Left lung (tissue), 10 donors: Measurements from ENCODE around the gene PGLYRP2. TPM values are rescaled to one million over a fixed set of nuclear protein-coding genes. Genes with fewer than 3 reads are reported as not detected.
"Not testable (repeated sequence)": the region's sequence is repeated elsewhere in the genome, so short reads cannot be mapped to it uniquely, and the experiment has no call there.

Experiments
- ATAC-seq: fragments of 200-7000 bp; cut with Tn5 transposase; one replicate; pipeline ENCODE4 v1.9.1; 2020; ENCODE audit warnings: moderate library complexity
- DNase-seq, 4 donors: peaks; one replicate each; pipeline ENCODE4 v3.0.0-alpha.2; 2013 to 2020
- H3K27ac ChIP-seq, 2 donors: fragments of 200-600 bp; sonication (generic) in 1 of 2; one replicate each; pipeline versions ENCODE4 v1.5.0 to v1.8.0; 2020 to 2021
- H3K27me3 ChIP-seq, 2 donors: fragments of 200-600 bp; sonication (generic) in 1 of 2; one replicate each; pipeline versions ENCODE4 v1.5.0 to v1.8.0; 2020 to 2021
- H3K36me3 ChIP-seq, 2 donors: fragments of 200-600 bp; sonication (generic) in 1 of 2; one replicate each; pipeline versions ENCODE4 v1.5.0 to v1.8.0; 2020 to 2021
- H3K4me1 ChIP-seq, 2 donors: fragments of 200-600 bp; one replicate each; pipeline ENCODE4 v1.8.0; 2021
- H3K4me3 ChIP-seq, 2 donors: fragments of 200-600 bp; sonication (generic) in 1 of 2; one replicate each; pipeline versions ENCODE4 v1.5.0 to v1.8.0; 2020 to 2021; ENCODE audit warnings: mild to moderate bottlenecking in 1 of 2
- H3K9me3 ChIP-seq, 2 donors: fragments of 200-600 bp; sonication (generic) in 1 of 2; one replicate each; pipeline versions ENCODE4 v1.5.0 to v1.8.0; 2020 to 2021
- intact Hi-C, 2 donors: fragments of 100-400 bp; cut with DNase I; formaldehyde crosslinking; loops; one replicate each; pipeline versions ENCODE4 v1.11.2 to v1.14.2; 2022
- polyA plus RNA-seq, 6 donors: library from polyadenylated mRNA; unstranded; fragments of 120-200 nt; gene quantifications; one replicate each; pipeline ENCODE4 v1.2.1, GENCODE V29; 2013; ENCODE audit not compliant: insufficient read length in 6 of 6
- total RNA-seq, 2 donors: library from RNA; stranded (reverse); fragmentation: NEBNext Ultra II Directional; extraction: Animal tissue kit (Norgen Biotek cat#: 25700); gene quantifications; one replicate each; pipeline ENCODE4 v1.2.1, GENCODE V29; 2021
- TF ChIP-seq, protein P1 (sequence below), 2 donors: fragments of 200-600 bp; sonication (generic) in 1 of 2; IDR thresholded peaks; one replicate each; pipeline versions ENCODE4 v1.5.0 to v1.8.0; 2021; ENCODE audit warnings: antibody characterized with exemption in 2 of 2
- donor health status: DM: no; HTN: yes; CAD: no.
- donor health status: DM: no; HTN: no; CAD: no.

Gene PGLYRP2
- total and polyA plus RNA-seq, 8 donors: not detected

- H3K36me3 ChIP-seq: no peaks in the 10 kb centered on the region
- peaks cover 0 to 23% of the 10 kb centered on the region in 2 donors for H3K27me3 ChIP-seq
- ATAC-seq (no peak), DNase-seq (no peak)
- no peak overlapping the region for H3K27ac ChIP-seq
- H3K9me3 ChIP-seq: peaks cover 0 to 18% of the 10 kb centered on the region in 2 donors
- intact Hi-C loops: no loop called here
- TF ChIP-seq, protein P1, sequence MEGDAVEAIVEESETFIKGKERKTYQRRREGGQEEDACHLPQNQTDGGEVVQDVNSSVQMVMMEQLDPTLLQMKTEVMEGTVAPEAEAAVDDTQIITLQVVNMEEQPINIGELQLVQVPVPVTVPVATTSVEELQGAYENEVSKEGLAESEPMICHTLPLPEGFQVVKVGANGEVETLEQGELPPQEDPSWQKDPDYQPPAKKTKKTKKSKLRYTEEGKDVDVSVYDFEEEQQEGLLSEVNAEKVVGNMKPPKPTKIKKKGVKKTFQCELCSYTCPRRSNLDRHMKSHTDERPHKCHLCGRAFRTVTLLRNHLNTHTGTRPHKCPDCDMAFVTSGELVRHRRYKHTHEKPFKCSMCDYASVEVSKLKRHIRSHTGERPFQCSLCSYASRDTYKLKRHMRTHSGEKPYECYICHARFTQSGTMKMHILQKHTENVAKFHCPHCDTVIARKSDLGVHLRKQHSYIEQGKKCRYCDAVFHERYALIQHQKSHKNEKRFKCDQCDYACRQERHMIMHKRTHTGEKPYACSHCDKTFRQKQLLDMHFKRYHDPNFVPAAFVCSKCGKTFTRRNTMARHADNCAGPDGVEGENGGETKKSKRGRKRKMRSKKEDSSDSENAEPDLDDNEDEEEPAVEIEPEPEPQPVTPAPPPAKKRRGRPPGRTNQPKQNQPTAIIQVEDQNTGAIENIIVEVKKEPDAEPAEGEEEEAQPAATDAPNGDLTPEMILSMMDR (IDR thresholded peaks at IDR 0.05): no peak
- no peak overlapping the region for H3K4me3 ChIP-seq
- H3K4me1 ChIP-seq: peaks cover 0 to 8% of the 10 kb centered on the region in 2 donors
Observed at GRCh38 chr19:15519433-15519976, 40.2 kb upstream of the PGLYRP2 start.

DNA sequence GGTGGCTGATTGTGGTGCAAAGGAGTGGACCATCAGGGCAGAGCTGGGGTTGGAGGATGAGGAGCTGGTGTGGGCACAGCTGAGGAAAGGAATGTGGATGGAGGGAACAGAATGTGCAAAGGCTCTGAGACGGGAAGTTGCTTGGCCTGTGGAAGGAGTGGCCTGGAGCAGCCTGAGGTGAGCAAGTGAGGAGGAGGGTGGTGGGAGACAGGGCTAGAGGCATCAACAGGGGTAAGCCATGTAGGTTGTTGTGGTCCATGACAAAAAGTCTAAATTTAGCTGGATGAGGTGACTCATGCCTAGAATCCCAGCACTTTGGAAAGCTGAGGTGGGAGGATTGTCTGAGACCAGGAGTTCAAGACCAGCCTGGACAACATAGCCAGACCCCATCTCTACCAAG lies 38.5 kb upstream of the PGLYRP2 start:
- TF ChIP-seq, protein P1 (IDR thresholded peaks at IDR 0.05): no peak
- intact Hi-C loops: no loop called here
- no peak for ATAC-seq

DNA sequence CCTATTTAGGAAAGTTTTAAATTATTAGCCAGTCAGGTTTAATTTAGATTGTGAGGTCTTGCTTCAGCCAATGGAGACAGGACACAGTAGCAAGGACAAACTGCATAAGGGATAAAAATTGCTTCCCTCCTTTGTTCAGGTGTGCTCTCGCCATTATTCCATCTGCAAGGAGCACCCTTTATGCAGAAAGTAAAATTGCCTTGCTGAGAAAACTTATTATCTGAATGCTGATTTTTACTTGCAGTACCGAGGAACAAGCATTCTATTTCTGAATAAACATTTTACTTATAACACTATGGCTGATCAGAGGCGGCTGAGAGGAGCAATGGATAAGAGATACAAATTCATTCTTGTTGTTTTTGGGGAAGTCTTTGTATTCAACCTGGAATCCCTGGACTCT lies 37.1 kb upstream of the PGLYRP2 start:
- Histone ChIP-seq H3K27me3 (peaks cover 0 to 24% of the 10 kb centered on the region in 2 donors), H3K36me3 (no peaks in the 10 kb centered on the region), H3K4me1 (peaks cover 0 to 8% of the 10 kb centered on the region in 2 donors), H3K4me3 (no peak overlapping the region), H3K9me3 (peaks cover 0 to 18% of the 10 kb centered on the region in 2 donors), H3K27ac (no peak overlapping the region)
- intact Hi-C loops: no loop called here
- no peak for ATAC-seq
- DNase-seq: no peak
- TF ChIP-seq, protein P1 (IDR thresholded peaks at IDR 0.05): no peak

More for the DNA sequence above, 38.5 kb upstream of the PGLYRP2 start:
- Histone ChIP-seq H3K27me3 (peaks cover 0 to 18% of the 10 kb centered on the region in 2 donors), H3K4me1 (peaks cover 0 to 8% of the 10 kb centered on the region in 2 donors), H3K27ac (no peak overlapping the region), H3K9me3 (peaks cover 0 to 18% of the 10 kb centered on the region in 2 donors), H3K4me3 (no peak overlapping the region), H3K36me3 (no peaks in the 10 kb centered on the region)
- no peak for DNase-seq

- intact Hi-C loops, H3K36me3 ChIP-seq, DNase-seq, ATAC-seq, H3K4me1 ChIP-seq, H3K4me3 ChIP-seq: not testable (repeated sequence)
- Histone ChIP-seq H3K27ac (peak overlapping the region in 1 of 2 donors; percentile 53), H3K27me3 (peaks cover 0 to 35% of the 10 kb centered on the region in 2 donors), H3K9me3 (peaks cover 0 to 18% of the 10 kb centered on the region in 2 donors)
Observed at GRCh38 chr19:15515227-15515625, 35.9 kb upstream of the PGLYRP2 start.

DNA sequence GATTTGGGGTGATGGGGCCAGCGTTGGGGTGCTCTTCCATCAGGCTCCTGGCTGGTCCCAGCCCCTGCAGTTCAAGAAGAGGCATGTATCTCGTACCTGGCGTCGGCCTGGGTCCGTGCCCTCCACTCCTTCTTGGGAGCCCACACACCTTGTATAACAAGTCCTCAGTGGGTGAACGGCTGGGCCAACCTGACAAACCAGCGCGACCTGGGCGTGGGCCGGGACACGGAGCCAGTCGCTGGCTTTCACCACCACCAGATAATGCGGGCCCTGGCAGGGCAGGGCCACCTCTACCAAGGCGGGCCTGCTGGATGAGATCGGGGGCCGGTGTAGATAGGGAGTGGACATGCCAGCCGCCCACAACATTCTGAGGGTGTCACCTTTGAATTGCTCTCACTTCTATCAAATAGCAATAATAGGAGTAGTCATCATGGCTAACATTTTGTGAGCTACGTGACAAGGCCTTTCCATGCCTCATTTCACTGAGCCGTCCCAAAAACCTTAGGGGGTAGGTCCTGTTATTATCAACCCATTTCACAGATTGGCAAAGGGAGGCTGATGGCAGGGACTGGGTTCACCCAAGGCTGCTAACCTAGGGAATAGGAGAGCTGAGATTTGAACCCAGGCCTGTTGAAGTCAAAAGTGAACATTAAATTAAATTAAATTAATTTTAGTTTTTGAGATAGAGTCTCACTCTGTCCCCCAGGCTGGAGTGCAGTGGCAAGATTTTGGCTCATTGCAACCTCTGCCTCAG lies 32.5 kb upstream of the PGLYRP2 start:
- intact Hi-C loops: no loop called here
- DNase-seq (no peak), ATAC-seq (no peak)
- Histone ChIP-seq H3K4me1 (peaks cover 0 to 12% of the 10 kb centered on the region in 2 donors), H3K27ac (no peak overlapping the region), H3K36me3 (no peaks in the 10 kb centered on the region), H3K27me3 (peaks cover 17 to 51% of the 10 kb centered on the region in 2 donors), H3K9me3 (peaks cover 0 to 10% of the 10 kb centered on the region in 2 donors), H3K4me3 (no peak overlapping the region)
- TF ChIP-seq, protein P1 (IDR thresholded peaks at IDR 0.05): no peak
